GM21529 (cell line): ENCODE results near the gene CAPZA2.
"Not testable (repeated sequence)": the region's sequence is repeated elsewhere in the genome, so short reads cannot be mapped to it uniquely, and the experiment has no call there.

Experiments
- ATAC-seq: cut with Tn5 transposase; IDR thresholded peaks from one replicate; pipeline ENCODE4 v1.9.1; 2021; ENCODE audit not compliant: unreplicated experiment

The CAPZA2 gene

DNA sequence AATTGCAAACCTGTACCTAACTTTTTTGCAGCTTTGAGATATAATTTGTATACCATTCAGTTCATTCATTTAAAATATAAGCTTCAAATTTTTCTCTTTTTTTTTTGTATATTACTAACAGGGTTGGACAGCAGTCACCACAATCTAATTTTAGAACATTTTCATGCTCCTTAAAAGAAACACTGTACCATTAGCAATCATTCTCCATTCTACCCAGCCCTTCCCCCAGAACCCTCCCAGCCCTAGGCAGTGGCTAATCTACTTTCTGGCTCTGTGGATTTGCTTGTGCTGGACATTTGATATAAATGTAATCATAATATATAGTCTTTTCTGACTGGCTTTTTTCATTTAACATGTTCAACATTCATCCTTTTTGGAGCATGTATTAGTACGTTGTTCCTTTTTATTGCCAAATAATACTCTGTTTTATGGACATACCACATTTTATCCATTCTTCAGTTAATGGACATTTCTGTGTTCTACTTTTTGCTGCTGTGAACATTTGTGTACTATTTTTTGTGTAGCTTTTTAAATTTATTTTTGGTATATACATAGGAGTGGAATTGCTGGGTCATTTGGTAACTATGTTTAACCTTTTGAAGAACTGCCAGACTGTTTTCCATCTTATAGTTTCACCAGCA is 50.0 kb downstream of the CAPZA2 start:
- ATAC-seq = no peak

DNA sequence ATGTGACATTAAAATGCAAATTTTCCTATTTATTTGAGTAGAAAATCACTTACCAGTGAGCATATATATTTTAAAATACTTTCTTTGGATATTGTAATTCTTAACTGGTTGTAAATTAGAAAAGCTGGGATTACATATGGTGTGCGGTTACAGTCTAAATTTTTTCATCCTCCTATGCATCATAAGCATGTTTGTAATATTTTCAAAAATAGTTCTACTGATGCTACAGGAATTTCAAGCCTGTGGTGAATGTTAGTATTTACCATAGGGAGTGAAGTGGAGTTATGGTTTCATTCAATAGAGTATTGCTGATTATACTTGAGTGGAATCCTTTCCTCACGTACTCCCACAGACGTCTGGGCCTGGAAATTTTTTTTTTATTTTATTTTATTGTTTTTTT is 56.3 kb downstream of the CAPZA2 start:
- no peak for ATAC-seq

DNA sequence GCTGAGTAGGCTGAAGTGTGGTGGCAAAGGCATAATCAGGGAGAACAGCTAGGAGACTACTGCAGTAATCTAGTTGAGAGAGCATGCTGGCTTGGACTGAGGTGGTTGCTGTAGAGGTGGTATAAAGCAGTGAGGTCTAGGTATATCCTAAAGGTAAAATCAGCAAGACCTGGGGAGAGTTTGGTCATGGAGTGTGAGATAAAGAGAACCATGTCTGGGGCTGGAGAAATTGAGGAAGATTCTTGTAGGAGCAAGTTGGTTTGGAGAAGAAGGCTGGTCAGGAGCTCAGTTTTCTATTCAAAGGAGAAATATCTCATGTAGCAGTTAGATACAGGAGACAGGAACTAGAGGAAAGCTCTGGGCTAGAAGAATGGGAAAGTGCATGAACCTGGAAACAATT is 58.0 kb downstream of the CAPZA2 start:
- ATAC-seq = no peak

DNA sequence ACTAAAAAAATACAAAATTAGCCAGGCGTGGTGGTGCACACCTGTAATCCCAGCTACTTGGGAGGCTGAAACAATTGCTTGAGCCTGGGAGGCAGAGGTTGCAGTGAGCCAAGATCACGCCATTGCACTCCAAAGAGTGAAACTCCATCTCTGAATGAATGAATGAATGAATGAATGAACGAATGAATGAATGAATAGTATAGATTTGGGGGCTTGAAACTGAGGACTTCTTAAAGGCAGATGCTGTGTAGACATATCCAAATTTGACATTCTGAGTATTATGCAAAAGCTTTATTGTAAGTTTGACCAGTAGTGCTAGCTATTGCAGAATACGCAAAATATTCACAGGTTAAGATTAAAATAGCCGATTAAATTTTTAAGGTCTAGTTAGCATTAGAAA is 60.2 kb downstream of the CAPZA2 start:
- ATAC-seq = no peak

DNA sequence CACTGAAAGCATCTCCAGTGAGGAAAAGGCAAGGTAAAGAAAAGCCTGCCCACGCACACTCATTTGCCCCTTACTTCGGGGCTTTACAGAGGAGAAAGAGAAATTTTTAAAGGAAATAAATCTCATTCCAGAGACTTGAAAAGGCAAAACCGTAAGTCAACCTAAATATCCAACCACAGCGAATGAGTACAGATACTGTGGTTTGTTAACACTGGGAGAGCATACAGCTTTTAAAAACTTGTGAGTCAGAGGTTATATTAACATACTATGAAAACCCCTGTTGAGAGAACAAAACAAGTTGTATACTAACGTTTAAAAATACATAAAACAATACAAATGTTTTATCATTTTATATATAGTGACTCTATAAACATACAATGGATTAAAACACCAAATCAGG is 62.4 kb downstream of the CAPZA2 start:
- ATAC-seq = no peak

DNA sequence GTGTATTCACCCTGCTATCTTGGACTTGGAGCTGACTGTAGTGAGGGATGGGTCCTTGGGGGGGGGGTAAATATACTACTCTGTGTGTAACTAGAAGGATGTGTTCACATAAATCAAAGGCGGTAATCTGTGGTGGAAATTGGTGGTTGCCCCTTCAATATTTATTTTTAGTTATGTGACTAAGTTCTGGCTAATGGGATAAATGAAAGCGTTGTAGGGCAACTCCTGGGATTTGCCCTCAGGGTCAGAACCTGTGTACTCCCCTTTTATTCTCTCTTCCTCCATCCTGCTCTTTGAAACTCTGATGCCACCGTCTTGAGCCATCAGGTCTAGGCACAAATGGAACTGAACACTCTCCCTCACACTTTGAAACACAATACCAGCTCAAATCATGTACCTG is 66.6 kb downstream of the CAPZA2 start:
- ATAC-seq = no peak

DNA sequence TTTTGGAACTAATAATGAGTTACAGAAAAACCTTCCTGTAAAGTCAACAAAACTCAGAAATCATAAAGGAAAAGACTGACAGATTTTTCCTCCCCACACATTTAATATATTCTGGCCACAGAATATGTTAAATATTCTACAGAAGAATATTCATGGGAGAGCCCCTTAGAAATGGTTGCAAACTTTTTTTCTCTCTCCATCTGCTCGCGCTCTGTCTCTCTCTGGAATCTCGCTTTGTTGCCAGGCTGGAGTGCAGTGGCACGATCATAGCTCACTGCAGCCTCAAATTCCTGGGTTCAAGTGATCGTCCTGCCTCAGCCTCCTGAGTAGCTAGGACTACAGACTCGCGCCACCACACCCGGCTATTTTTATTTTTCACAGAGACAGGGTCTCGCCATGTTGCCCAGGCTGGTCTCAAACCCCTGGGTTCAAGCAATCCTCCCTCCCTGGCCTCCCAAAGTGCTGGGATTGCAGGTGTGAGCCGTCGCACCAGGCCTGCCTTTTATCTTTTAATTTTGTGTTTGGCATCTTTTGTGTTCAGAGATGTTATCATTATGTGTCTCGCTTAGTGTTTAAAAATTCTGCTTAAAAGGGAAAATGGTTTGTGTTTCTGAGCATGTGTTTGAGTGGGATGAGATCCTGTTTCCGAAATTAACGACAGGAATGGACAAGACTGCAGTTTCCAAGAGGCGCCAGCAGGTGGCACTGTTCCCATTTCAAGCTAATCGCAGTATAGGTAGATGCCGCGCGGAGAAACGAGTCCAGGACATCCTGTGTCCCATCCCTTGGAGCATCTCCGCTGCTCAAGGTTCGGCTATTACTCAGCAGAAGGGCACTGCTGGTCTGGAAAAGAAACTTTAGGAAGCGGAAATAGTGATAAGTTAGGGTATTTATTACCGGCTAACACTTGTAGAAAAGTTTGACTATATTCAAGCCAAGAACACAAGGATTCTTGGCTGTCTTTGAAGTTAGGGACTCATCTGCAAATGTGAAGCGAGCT is 67.8 kb downstream of the CAPZA2 start:
- peak; percentile 84 for ATAC-seq

DNA sequence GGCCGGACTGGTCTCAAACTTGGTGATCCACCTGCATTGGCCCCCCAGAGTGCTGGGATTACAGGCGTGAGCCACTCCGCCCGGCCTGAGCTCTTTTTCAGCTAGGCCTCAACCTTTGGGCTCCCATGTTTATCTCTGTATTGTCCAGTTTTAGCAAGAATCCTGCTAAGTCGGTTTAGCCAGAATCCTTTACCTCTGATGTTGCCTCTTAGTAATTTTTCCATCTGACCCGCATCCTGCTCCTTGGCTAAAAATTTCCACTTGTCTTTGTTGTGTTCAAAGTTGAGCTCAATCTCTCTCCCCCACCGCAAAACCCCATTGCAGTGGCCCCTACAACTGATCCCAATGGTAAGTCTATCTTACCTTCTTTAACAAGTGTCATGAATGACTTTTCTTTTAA is 70.2 kb downstream of the CAPZA2 start:
- no peak for ATAC-seq

DNA sequence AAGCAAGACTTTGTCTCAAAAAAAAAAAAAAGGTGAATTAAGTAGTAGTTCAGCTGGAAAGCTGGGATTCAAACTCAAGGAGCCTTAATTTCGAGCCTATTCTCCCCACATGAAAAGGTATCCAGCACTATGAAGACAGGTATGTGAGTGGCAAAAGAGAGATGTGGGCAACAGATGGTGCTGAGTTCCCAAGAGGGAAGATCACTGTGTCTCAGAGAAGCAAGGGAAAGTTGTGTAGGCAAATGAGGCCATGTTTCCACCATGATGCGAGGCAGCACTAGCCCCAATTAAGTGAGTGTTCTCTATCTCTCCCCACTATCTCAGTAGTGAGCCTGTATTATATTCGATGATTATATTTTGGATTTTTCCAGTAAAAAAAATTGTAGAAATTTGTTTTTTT is 71.1 kb downstream of the CAPZA2 start:
- no peak for ATAC-seq

DNA sequence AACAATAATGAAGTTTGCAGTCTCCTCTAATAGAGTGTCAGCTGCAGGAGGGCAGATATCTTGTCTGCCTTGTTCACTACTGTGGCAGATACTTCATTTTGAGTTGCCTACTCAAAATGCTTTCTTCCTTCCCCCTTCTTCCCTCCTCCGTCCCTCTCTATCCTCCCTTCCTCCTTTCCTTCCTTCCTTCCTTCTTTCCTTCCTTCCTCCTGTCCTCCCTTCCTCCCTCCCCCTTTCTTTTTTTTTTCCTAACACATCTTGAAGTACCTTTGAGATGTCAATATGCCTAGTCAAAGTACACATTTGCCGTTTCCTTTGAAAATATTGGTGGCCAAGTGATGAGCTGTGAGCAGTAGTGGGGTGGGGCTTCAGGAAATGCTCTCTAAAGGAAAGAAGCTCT is 72.2 kb downstream of the CAPZA2 start:
- ATAC-seq = no peak

DNA sequence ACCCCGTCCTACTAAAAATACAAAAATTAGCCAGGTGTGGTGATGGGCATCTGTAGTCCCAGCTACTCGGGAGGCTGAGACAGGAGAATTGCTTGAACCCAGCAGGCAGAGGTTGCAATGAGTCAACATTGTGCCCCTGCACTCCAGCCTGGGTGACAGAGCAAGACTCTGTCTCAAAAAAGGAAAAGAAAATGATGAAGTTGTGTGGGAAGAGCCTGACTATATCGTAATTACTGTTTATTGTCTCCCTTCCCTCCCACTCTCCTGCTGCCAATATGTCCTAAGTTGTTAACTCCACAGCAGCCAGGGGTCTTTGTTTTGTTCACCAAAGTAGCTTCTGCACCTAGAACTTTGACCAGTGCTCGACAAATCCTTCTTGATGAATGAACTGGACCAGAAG is 74.5 kb downstream of the CAPZA2 start:
- ATAC-seq = not testable (repeated sequence)

DNA sequence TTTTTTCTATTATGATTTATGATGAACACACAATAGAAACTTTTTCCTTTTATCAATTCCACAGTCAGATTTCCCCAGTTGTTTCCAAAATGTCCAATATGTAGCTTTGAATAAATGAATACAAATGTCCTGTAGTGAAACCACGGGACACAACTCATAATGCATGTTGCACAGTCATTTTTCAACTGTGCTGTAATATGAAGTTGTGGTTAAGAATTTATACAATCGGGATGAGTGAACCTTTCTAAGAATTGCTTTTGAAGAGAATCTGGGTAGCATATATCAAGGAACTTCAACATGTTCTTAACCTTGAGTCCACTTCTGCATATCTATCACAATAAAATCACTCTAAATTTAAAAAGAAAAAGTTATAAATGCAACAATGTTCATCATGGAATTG is 76.3 kb downstream of the CAPZA2 start:
- no peak for ATAC-seq

DNA sequence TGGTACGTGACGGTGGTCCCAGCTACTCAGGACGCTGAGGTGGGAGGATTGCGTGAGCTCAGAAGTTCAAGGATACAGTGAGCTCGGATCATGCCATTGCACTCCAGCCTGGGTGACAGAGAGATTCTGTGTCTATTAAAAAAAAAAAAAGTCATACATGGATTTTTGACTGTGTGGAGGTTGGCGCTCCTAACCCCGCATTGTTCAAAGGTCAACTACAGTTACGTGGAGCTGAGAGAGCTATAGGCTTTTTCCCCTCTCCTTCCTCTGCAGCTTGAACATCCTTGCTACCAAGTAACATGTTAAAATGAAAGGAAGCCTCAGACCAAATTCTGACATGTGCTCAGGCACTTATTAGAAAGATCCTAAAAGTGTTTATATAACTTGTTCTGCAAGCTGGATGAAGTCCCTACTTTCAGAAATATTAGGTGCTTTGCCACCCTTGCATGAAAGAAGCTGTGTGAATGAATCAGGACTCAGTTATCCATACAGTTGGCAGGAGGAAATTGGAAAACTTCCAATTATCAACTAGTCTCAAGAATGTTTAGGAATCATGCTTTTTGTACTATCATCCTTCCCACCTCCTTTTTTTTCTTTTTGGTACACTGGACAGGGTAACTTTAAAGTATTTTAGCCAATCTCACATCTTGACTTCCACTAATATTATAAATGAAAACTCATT is 78.4 kb downstream of the CAPZA2 start:
- ATAC-seq = no peak

DNA sequence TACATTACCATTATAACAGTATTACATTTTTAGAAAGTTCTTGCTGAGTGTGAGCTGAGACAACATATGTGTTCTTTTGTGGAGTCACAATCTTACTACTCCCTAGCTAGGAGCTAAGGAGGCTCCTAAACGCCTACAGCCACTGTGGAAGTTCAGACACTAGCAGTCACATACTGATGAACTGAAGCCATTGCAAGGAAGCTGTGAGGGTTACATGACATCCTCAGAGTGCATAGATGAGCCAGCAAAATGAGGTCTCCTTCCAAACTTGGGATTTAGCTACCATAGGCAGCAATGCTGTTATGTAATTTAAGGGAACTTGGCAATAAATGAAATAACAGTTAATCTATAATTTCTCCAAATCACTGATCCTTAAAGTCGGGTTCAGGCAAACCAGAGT is 80.1 kb downstream of the CAPZA2 start:
- no peak for ATAC-seq

DNA sequence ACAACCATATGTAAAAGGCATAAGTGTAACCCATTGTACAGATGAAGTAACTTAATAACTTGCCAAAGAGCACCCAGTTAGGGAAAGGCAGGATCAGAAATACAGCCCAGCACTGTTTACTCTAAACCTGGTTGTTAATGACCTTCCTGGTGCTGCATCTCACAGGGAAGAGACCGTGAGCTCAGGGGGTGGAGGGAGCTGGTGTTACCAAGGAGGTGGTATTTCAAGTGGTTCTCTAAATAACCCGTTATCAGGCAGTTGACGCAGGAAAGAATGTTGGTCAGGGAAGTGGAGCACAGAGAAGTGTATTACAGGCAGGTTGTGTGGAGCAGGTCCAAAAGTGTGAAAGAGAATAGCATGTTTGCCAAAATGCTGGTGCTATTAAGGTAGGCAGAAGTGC is 86.5 kb downstream of the CAPZA2 start:
- no peak for ATAC-seq

DNA sequence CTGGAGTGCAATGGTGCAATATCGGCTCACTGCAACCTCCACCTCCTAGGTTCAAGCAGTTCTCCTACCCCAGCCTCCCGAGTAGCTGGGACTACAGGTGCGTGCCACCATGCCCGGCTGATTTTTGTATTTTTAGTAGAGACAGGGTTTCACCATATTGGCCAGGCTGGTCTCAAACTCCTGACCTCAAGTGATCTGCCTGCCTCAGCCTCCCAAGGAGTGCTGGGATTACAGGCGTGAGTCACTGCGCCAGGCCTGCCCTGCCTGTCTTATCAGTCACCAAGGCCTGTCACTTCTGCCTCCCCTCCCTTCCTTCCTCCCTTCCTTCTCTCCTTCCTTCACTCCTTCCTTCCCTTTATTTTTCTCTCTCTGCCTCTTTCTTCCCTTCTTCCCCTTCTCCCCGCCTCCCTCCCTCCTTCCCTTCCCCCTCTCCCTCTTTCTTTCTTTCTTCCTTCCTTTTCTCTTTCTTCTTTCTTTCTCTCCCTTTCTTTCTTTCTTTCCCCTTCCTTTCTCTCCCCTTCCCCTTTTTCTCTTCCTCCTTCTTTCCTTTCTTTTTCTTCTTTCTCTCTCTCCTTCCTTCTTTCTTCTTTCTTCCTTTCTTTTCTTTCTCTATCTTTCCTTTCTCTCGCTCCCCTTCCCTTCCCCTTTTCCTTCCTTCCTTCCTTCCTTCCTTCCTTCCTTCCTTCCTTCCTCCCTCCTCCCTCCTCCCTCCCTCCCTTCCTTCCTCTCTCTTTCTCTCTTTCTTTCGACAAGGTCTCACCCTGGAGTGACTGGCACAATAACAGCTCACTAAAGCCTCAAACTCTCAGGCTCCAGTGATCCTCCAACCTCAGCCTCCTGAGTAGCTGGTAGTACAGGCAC is 87.8 kb downstream of the CAPZA2 start:
- no peak for ATAC-seq

DNA sequence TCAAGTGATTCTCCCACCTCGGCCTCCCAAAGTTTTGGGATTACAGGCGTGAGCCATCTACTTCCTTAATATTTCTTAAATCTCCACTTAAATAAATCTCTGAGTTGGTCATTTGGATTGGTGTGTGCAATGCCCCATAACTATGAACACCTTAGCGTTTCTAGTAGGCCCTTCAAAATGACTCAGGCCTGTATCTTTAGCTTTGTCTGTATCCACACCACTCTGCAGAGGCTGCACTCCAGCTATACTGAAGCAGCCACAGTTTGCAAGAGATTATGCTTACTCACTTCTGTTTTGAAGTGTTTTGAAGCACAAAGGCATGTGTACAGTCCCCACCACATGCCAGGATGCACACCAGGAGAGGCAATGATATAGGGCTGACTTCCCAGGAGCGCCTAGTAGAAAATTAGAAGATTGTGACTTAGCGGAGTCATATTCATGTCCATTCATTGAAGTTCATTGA is 88.5 kb downstream of the CAPZA2 start:
- no peak for ATAC-seq

DNA sequence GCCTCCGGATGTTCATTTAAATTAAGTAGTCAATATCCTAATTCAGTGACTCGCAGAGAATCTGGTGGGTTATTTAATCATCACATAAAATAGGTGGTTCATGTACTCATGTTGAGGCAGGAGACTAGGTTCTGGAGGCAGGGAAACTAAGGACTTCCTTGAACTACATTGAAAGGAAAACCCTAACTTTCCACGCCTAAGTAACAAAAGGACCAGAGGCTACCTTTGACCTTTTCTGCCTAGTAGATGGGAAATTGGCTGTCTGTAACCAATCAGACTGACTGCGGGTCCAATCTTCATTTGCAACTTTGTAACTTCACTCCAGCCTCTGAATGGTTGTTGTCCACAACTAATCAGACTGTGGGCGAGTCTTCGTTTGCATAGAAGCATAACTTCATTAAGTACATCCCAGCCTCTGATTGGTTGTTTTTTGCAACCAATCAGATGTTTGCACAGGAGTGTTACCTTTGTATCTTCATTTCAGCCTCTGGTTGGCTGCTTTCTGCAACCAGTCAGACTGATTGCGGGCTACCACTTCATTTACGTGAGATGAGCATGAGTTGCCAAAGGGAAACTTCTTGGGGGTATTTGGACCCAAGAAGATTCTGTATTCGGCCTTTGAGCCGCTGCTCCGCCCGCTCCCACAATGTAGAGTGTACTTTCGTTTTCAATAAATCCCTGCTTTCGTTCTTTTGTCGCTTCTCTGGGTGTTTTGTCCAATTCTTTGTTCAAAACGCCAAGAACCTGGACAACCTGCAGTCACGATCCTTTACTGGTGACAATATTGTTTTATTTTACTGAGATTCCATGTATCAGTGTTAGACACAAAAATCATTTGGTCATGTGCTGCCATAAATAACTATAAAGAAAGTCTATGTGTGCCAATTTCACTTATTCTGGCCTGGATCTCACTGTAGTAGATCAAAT is 89.2 kb downstream of the CAPZA2 start:
- ATAC-seq = no peak

DNA sequence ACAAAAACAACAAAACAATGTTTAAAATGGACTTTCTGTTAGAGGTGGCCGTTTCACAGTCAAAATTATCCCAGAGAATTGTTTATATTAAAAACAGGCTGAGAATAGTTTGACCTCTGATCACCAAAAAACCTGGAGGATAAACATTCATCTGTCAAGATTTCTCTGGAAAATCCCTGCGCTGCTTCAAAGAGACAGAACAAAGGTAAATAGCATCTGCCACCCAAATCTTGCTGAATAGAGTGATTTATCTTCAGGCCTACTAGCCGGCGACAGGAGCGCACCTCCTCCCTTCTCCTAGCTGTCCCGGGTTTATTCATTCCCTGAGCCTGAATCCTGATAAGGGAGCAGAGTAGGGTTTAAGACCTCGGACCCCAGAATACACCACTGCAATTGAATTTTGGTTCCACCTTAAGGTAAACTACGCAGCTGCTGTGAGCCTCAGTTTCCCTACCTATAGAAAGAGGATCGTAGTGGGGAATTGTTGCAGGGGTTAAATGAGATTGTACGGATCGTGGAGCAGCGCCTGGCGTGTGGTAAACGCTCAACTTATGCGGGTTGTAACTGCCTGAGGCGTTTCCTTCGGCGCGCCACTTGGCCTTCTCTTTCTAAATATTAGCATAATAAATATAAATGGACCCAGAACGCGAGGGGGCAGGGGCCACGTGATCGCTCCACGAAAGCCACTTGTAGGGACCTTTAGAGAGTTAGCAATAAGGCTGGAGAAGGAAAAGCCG is 90.4 kb downstream of the CAPZA2 start:
- ATAC-seq = peak; percentile 8
